ENCODE measurements around the gene GAB2.
A peak's percentile ranks its signal among the peaks of the same experiment; 100 is the strongest.
"Not testable (repeated sequence)": the region's sequence is repeated elsewhere in the genome, so short reads cannot be mapped to it uniquely, and the experiment has no call there.

Gene GAB2, protein sequence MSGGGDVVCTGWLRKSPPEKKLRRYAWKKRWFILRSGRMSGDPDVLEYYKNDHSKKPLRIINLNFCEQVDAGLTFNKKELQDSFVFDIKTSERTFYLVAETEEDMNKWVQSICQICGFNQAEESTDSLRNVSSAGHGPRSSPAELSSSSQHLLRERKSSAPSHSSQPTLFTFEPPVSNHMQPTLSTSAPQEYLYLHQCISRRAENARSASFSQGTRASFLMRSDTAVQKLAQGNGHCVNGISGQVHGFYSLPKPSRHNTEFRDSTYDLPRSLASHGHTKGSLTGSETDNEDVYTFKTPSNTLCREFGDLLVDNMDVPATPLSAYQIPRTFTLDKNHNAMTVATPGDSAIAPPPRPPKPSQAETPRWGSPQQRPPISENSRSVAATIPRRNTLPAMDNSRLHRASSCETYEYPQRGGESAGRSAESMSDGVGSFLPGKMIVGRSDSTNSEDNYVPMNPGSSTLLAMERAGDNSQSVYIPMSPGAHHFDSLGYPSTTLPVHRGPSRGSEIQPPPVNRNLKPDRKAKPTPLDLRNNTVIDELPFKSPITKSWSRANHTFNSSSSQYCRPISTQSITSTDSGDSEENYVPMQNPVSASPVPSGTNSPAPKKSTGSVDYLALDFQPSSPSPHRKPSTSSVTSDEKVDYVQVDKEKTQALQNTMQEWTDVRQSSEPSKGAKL

DNA sequence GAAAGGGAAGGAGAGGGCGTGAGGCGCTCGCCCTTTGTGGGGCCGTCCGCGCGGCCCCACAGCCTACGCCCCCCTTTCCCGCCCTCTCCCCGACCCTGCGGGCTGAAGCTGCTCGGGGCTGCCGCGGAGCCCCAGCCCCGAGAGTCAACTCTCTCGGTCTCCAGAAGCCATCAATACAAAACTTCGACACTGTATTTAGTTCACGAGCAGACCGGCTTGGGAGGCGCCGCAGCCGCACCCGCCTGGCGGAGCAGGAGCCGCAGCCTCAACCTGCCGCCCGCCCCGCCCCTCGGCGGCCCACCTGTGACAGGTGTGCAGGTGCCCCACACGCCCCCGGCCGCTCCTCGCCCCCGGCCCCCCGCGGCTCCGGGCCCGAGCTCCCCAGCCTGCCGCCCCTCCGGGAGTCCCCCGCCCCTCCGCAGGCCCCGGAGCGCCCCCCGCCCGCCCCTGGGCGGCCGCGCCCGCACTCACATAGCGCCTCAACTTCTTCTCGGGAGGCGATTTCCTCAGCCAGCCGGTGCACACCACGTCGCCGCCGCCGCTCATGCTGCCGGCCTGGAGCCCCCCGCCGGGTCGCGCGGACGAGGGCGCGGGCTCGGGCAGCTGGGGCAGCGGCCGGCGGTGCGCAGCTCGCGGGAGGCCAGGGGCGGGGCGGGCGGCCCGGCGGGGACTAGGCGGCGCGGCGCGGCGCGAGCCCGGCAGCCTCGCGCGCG lies at the start of gene GAB2:
Gene GAB2 (minus strand): TSS at position 646 of the 713 bp plus-strand sequence. CDS start 100 bp downstream, at position 546.
- no peak for DNase-seq

DNA sequence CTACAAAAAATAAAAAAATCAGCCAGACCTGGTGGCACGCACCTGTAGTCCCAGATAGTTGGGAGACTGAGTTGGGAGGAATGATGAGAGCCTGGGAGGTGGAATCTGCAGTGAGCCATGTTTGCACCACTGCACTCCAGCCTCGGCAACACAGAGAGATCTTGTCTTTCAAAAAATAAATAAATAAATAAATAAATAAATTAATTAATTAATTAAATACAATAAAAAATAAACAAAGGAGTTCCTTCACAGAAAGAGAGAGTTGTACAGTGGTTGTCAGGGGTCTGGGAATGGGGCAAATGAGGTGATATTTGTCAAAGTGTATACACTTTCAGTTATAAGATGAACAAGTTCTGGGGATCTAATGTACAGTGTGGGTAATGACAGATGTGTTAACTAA lies 49.8 kb upstream of the GAB2 start:
- no peak for DNase-seq

DNA sequence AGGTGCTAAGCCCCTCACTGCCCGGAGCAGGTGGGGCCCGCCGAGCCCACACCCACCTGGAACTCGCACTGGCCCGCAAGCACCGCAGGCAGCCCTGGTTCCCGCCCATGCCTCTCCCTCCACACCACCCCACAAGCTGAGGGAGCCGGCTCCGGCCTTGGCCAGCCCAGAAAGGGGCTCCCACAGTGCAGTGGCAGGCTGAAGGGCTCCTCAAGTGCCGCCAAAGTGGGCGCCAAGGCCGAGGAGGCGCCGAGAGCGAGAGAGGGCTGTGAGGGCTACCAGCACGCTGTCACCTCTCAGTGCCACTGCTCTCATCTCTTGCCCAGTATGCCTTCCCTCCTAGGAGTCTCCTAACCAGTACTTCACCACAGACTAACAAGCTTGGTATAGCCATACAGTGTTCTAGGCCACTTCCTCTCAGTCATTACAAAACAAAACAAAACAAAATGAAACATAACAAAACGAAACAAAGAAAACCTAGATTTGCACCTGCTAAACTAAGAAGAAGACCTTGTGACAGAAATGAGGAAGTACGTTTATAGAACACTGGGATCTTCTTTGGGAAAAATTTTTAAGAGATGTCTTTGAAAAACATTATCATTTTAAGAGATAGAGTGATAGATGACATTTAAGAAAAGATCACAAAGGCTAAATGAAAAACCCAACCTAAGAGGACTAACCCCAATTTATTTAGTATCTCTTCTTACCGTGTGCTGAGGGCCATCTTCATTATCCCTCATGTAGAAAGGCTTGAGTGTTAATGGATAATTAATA lies 47.7 kb upstream of the GAB2 start:
- DNase-seq, result no peak

DNA sequence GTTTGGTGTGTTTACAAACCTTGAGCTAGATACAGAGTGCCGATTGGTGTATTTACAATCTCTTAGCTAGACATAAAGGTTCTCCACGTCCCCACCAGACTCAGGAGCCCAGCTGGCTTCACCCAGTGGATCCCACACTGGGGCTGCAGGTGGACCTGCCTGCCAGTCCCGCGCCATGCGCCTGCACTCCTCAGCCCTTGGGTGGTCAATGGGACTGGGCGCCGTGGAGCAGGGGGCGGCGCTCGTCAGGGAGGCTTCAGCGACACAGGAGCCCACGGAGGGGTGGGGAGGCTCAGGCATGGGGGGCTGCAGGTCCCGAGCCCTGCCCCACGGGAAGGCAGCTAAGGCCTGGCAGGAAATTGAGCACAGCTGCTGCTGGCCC lies 47.2 kb upstream of the GAB2 start:
- not testable (repeated sequence) for DNase-seq

DNA sequence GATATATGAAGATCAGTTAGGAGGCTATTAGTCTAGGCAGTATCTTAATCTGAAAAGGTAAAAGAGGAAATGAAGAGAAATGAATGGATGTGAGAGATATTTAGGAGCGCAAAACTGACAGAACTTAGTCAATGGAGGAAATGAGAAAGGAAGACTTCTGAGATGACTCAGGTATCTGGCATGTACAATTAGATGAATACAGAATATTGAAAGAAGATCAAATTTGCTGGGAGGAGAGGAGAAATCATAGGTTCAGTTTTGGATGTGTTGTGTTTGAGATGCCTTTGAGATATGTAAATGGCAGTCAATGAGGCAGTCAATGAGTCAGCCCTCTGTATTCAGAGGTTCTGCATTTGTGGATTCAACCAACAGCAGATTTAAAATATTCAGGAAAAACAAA lies 42.9 kb upstream of the GAB2 start:
- DNase-seq, result no peak

DNA sequence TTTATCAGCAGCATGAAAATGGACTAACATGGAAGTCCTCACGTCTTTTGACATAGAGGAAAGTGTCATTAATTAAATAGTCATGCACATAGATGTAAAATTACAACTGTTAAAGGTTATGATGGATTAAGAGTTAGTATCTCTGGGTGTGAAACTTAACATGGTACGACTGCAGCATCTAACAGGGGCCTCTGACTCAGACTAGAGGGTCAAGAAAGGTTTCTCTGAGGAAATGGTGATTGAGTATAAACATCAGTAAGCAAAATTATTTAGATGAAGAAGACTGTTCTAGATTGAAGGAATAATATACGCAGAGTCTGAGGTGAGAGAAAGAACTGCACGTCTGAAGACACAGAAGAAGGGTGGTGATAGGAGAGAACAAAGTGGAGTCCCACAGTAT lies 42.1 kb upstream of the GAB2 start:
- no peak for DNase-seq

DNA sequence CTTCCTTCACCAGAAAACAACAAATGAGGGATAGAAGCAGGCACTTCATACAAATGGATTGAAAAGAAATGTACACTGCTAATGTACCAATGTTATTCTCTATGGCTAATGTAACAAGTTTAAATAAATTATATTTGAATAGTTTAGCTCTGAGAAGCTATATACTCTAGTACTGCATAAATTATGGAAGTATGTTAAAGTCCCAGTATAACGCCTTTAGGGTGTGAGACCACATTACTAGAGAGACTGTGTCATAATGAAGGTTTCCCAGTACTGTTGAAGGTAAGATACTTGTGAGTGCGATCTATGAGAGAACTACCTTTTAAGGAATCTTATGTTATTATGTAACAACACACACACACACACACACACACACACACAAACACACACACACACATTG lies 39.8 kb upstream of the GAB2 start:
- no peak for DNase-seq

DNA sequence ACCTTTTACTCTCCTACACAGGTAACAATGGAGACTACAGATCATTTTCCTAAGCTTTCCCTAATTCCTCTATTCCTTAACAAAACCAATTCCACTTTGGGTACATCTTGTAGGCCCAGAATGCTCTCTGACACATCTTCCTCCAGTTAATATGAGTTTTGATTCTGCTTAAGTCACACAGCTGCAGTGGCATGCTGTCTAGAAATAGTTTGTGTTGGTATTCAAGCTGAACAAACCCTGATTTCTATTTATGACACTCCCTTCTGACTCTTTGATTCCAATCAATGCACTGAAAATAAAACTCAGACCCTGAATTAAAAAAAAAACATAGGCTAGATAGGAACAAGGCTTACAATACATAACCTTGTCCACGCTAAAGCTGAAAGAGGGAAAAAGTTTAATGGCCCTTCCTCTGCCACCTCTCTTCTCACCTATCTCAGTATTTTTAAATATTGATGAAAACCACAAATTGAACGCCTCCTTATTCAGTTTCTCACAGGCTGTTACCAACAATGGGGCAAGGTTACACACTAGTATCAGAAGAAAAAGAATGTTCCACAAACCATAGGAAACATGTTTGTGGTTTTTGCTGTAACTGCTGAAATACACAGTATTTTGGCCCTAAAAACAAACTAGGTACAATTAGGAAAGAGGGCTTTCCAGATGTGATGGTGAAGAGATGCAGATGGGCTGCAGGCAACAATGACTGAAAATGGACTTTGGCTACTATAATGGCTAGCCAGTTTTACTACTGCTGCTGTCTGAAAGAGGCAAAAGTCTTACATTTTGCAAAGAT lies 35.7 kb upstream of the GAB2 start:
- peak; percentile 38 for DNase-seq

DNA sequence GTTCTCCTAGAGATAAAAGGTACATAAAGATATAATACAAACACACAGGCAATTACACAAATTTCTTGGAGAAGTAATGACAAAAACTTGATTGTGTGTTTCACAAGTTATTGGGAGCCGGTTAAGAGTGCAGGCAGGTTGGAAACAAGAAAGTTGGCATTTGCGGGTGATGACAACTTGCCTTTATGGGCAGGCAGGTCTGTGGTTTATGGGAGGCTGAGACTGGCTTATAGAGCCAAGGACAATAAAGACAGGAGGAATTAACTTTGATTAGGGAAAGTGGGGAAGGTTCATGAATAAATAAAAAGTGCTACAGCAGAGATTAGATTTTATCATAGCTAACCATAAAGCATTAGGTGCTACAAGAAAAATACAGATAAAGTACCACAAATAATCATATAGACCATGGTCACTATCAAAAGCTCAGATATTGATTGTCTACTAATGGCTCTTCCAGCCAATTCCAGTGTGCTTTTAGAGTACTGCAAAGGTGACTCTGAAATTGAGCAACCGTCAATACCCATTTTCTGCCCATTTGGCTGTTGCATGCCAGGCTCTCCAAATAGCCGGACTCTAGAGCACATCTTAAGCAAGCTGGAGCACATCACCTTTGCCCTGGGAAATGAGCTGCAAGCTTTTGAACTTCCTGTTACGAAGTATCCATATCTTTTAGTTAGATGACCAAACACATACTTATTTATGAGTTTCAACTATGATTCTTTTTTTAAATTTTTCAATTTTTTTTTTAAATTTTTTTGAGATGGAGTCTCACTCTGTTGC lies 33.9 kb upstream of the GAB2 start:
- DNase-seq, result no peak

DNA sequence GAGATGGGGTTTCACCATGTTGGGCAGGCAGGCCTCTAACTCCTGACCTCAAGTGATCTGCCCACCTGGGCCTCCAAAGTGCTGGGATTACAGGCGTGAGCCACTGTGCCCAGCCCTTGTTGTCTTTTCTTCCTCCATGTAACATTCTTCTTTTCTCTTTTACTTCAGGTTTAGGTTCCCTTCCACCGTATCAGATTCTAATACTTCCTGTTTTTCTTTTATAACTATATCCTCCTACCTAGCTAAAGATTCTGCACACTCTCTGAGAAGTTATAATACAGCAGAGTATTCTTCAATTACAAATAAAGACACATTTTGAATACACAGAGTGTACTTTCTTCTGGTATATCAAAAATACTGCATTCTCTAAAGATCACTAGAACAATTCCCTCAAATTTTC lies 33.2 kb upstream of the GAB2 start:
- DNase-seq, result no peak

DNA sequence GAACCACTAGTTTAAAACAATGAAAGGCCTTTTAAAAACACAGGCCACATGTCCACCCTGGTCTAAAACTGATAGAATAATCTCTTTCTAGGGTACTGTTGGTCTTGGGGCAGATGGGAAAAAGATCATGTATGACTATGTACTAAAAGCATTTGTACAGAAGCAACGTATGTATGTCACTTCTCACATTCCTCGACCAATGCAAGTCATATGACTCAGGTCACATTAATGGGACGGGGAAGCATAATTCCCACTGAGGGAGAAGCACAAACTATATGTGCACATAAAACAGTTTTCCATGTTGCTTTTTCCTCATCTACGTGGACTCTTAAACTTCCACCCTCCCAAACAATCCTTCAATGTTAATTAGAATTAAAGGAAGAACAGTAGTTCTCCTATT lies 32.2 kb upstream of the GAB2 start:
- no peak for DNase-seq

DNA sequence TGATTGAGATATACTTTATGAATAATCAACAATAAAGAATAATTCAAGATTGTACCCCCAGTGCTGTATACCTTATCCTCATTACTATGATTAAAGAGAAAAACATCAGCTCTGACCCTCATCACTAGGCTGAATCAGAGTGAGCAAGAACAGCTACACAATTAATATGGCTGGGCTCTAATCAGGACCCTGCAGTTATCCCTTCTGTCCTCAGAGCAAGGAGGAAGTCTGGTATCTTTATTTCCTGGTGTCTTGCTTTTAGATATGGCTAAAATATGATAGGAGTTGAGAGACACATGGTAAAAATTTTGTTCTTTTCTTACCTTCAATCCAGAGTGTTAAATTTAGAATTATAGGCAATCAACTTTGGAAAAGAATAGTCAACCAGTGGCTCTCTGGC lies 28.6 kb upstream of the GAB2 start:
- peak; percentile 49 for DNase-seq

DNA sequence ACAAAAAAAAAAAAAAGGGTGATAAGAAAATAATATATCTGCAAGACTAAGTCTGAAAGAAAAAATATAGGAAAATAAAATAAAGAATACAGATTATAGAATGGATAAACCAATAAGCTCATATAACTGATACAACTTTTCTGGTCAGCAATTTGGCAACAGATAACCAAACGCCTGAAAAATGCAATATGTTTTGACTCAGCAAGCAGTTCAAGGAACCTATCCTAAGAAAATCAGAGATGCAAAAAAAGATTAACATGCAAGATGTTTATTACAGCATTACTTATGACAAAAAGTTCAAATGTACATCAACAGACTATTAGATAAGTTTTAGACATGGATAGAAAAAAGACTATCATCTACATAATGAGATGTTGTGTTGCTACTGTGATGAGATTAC lies 27.1 kb upstream of the GAB2 start:
- DNase-seq, result peak; percentile 49

DNA sequence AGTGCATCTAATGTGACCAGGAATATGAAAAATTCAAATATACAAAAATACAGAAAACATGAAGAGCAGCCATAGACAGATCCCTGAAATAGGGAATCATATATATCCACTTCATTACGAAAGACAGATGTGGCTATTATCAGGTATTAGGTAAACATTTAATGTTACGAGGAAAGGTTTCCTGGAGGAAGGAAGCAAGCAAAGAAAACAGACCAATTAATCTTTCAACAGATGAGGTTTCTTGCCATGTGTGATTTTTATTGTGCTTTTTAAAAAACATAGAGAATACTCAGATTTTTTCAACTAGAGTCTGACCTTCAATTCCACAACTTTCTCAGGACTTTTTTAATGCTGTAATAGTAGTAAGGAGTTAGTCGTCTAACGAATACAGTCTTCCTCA lies 24.3 kb upstream of the GAB2 start:
- no peak for DNase-seq

DNA sequence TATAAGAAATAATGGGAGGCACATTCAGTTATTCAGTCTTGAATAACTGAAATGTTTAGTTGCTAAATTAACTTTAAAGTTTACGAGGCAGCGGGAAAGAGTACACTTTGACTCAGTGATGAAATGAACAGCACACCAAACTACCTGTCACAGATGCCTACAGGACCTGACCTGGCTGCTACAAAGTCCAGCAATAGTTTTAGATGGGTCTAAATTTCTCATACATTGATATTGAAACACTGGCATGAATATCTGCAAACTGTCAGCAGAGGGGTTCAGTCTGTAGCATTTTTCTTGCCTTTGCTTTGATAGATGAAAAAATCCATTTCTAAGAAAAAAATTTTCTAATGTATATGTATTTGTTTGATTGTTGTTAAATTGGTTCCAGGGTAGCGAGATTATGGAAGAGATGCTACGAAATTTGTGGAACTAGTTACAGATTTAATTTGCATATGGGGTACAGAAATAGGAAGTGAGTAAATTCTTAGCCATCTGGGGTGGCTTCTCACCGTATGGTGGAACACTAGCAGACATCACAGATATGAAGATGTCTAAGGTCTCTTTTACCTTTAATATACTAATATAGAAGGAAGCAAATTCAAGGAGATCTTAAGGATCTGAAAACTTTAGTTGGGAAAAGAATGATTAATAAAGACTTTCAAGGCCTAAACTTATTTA lies 20.8 kb upstream of the GAB2 start:
- DNase-seq, result no peak

DNA sequence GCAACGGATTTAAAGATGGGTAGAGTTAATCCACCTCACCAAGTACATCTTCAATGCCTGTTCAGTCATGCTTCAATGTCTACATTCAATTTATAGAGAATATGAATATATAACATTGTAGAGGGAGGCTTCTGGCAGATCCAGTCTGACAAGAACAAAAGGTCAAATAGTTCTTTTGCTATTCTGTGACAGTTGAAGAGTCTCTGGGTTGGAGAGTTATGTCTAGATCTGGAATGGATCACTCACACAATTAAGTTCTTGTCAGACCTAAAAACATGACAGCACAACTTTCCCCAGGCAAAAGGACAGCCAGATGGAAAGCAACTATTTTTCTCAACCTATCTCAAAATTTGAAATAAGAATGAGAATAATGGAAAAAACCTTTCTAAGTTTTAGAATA lies 15.3 kb upstream of the GAB2 start:
- DNase-seq, result no peak

DNA sequence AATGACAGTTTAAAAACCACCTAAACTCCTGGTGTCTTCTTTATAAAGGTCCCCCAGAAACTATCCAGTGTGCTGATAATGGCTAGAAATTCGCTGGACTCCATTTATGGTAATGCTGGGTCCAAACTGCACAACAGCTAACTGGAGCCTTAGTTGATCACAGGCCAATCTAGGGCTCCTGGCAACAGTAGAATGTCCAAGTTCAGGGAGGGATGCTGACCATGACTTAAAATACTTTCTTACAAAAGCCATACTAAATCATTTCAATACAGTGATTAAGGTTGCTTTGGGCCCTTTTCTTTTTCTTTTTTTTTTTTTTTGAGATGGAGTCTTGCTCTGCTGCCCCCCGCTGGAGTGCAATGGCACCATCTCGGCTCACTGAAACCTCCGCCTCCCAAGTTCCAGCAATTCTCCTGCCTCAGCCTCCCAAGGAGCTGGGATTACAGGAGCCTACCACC lies 14.5 kb upstream of the GAB2 start:
- DNase-seq, result peak; percentile 49

DNA sequence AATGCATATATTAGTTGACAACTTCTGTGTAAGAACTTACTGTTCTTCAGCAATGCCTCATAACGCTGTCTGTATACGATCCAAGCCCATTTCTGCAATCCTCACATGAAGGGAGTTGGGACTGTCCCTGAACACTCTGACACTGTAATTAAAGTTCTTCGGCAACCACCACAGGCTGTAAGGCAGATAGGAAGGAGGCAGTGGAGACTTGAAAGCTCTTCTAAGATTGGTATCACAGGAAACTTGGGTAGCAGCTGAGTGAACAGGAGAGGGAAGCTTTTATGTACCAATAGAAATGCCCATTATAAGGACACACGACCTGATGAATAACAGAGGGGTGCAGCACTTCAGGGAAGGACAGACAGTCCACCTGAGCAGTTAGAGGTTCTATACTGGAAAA lies 12.0 kb upstream of the GAB2 start:
- peak; percentile 74 for DNase-seq

DNA sequence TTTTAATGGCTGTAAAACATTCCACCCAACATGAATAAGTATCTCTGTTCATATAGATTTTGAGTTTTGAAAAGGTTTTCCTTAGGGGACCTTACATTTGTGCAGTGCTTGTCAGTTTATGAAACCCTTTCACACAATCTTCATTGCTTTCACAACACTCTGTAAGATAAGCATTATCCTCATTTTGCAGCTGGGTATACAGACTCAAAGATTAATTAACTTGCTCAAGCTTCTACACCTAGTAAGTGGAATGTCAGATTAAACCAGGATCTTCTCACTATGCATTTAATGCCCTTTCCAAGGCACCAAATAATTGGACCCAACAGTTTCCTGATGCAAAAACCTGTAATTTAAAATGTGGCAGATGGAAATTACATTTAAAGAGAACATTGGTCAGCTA lies 11.6 kb upstream of the GAB2 start:
- DNase-seq, result peak; percentile 73

DNA sequence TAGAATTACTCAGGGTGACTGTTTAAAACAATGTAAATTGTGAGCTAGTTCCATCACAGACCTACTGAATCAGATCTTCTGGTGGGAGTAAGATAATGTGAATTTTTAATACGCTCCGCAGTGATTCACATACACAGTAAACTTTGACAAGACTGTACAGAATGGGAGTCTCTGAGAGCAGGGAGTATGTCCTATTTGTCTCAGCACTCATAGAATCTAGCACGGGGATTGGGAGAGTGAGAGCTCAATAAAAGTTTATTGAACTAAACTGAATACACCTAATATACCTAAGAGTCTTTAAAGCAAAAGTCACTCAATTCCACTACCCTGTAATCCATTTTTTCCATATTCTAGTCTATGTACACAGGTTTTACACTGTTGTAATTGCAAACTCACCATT lies 11.2 kb upstream of the GAB2 start:
- DNase-seq, result no peak

DNA sequence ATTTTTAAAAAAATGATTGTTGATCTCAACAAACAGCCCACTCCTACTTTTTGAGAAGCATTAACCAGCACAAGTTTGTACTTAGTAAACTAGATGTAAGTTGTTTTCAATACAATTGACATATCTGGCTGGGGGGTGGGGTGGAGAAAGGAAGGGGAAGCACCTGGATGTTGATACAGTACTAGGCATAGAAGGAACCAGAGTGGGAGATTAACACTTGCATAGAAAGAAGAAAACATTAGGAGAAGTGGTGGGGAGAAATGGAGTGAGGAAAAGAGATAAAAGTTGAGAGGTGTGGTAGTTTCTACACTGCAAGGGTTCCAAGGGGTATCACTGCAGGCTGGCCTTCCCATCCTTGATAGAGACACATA lies 10.6 kb upstream of the GAB2 start:
- peak; percentile 36 for DNase-seq

Data from hematopoietic multipotent progenitor cell treated with erythropoietin and hydrocortisone succinate and interleukin-3 and kit ligand, for 6 days (in vitro differentiated cells).